Esophagus (tissue), 2 donors: ENCODE measurements around the gene CACNB3. TPM values are rescaled to one million over a fixed set of nuclear protein-coding genes. Genes with fewer than 3 reads are reported as not detected.
A peak's percentile ranks its signal among the peaks of the same experiment; 100 is the strongest.
"Not testable (repeated sequence)": the region's sequence is repeated elsewhere in the genome, so short reads cannot be mapped to it uniquely, and the experiment has no call there.

Experiments used
- H3K27ac ChIP-seq, 2 donors: one replicate each; pipeline ENCODE4 v1.5.1; 2013; ENCODE audit warnings: low read depth in 2 of 2, mild to moderate bottlenecking in 2 of 2, inconsistent platforms in 1 of 2, low read length in 1 of 2, moderate library complexity in 1 of 2
- H3K27me3 ChIP-seq, 2 donors: one replicate each; pipeline ENCODE4 v1.6.1; 2013; ENCODE audit warnings: low read length in 2 of 2, control low read depth in 1 of 2, mild to moderate bottlenecking in 1 of 2; ENCODE audit not compliant: insufficient read depth in 2 of 2, control insufficient read depth in 1 of 2
- H3K36me3 ChIP-seq, 2 donors: one replicate each; pipeline ENCODE4 v1.6.1; 2013; ENCODE audit warnings: low read length in 1 of 2; ENCODE audit not compliant: control insufficient read depth in 2 of 2, insufficient read depth in 2 of 2
- H3K4me1 ChIP-seq, 2 donors: one replicate each; pipeline ENCODE4 v1.6.1; 2013; ENCODE audit warnings: low read length in 1 of 2; ENCODE audit not compliant: control insufficient read depth in 2 of 2, insufficient read depth in 2 of 2
- H3K4me3 ChIP-seq, 2 donors: one replicate each; pipeline ENCODE4 v1.5.1; 2013; ENCODE audit warnings: low read length in 2 of 2, mild to moderate bottlenecking in 2 of 2, low read depth in 1 of 2, moderate library complexity in 1 of 2
- H3K9me3 ChIP-seq, 2 donors: one replicate each; pipeline ENCODE4 v1.6.1; 2013; ENCODE audit warnings: mild to moderate bottlenecking in 2 of 2, low read depth in 1 of 2, low read length in 1 of 2, moderate library complexity in 1 of 2; ENCODE audit not compliant: control insufficient read depth in 2 of 2, insufficient read depth in 1 of 2
- WGBS, 2 donors: extraction: QIAGEN DNeasy Blood & Tissue Kit; methylation state at CpG; one replicate each; pipeline ENCODE4 v1.1.7; 2013; 5-methylcytosine and 5-hydroxymethylcytosine counted together
- polyA plus RNA-seq, 2 donors: library from polyadenylated mRNA; stranded (reverse); fragments of 200-250 nt; gene quantifications; one replicate each; pipeline ENCODE4 v1.2.3, GENCODE V29; 2013
- donor health status: healthy with polysubstance abuse.
- donor health status: Bipolar disorder and iron deficiency.

CACNB3 gene
- polyA plus RNA-seq, 2 donors, result 21.5 to 24.3 TPM

GRCh38 chr12:48860236-48860635 lies 41.9 kb downstream of the CACNB3 start:
- WGBS, 2 donors, result 92 to 95% methylated on average over 5 of the region's 5 CpGs
- not testable (repeated sequence) for H3K4me1 ChIP-seq, H3K27ac ChIP-seq, H3K9me3 ChIP-seq, H3K4me3 ChIP-seq, H3K27me3 ChIP-seq, H3K36me3 ChIP-seq

- peaks cover 0 to 8% of the 10 kb centered on the region in 2 donors for H3K4me1 ChIP-seq
- H3K27me3 ChIP-seq, result peaks cover 0 to 3% of the 10 kb centered on the region in 2 donors
- no peak overlapping the region for H3K4me3 ChIP-seq
- H3K9me3 ChIP-seq, result peaks cover 0 to 2% of the 10 kb centered on the region in 2 donors
- no peak overlapping the region for H3K27ac ChIP-seq
- H3K36me3 ChIP-seq, result peaks cover 0 to 2% of the 10 kb centered on the region in 2 donors
- 33 to 42% methylated on average over 2 of the region's 2 CpGs for WGBS, 2 donors
Observed at GRCh38 chr12:48861111-48861510, 42.8 kb downstream of the CACNB3 start.

- Histone ChIP-seq H3K36me3 (peaks cover 0 to 2% of the 10 kb centered on the region in 2 donors), H3K27me3 (peaks cover 0 to 3% of the 10 kb centered on the region in 2 donors), H3K9me3 (peaks cover 0 to 2% of the 10 kb centered on the region in 2 donors), H3K4me1 (peaks cover 0 to 8% of the 10 kb centered on the region in 2 donors), H3K4me3 (no peak overlapping the region), H3K27ac (no peak overlapping the region)
- WGBS, 2 donors, result 74 to 80% methylated on average over 5 of the region's 5 CpGs
Observed at GRCh38 chr12:48862760-48863159, 44.5 kb downstream of the CACNB3 start.

- H3K27me3 ChIP-seq, result peaks cover 0 to 3% of the 10 kb centered on the region in 2 donors
- H3K27ac ChIP-seq, result no peak overlapping the region
- 76 to 80% methylated on average over 4 of the region's 4 CpGs for WGBS, 2 donors
- H3K9me3 ChIP-seq, result peaks cover 0 to 2% of the 10 kb centered on the region in 2 donors
- no peak overlapping the region for H3K4me3 ChIP-seq
- peaks cover 0 to 8% of the 10 kb centered on the region in 2 donors for H3K4me1 ChIP-seq
- peaks cover 0 to 2% of the 10 kb centered on the region in 2 donors for H3K36me3 ChIP-seq
Observed at GRCh38 chr12:48863291-48863690, 45.0 kb downstream of the CACNB3 start.

GRCh38 chr12:48865281-48866051 lies 47.2 kb downstream of the CACNB3 start, which contains the start of gene RND1:
Gene RND1, minus strand, starts transcription at chr12:48865870. Its CDS starts 103 bp downstream, at chr12:48865767.
- WGBS, 2 donors, result 2% methylated on average over 32 of the region's 32 CpGs
- H3K27me3 ChIP-seq, result peaks cover 0 to 3% of the 10 kb centered on the region in 2 donors
- H3K4me3 ChIP-seq, result peak within 1 kb of the TSS; percentile 54
- peaks cover 0 to 2% of the 10 kb centered on the region in 2 donors for H3K36me3 ChIP-seq
- H3K9me3 ChIP-seq, result peaks cover 0 to 2% of the 10 kb centered on the region in 2 donors
- H3K4me1 ChIP-seq, result peaks cover 0 to 8% of the 10 kb centered on the region in 2 donors
- peak within 1 kb of the TSS in 1 of 2 donors; percentile 36 for H3K27ac ChIP-seq

GRCh38 chr12:48866052-48866711 lies 47.9 kb downstream of the CACNB3 start:
- 76 to 77% methylated on average over 6 of the region's 6 CpGs for WGBS, 2 donors
- Histone ChIP-seq H3K27ac (no peak overlapping the region), H3K36me3 (no peaks in the 10 kb centered on the region), H3K9me3 (peaks cover 0 to 2% of the 10 kb centered on the region in 2 donors), H3K4me3 (peak overlapping the region in 1 of 2 donors; percentile 54), H3K27me3 (peaks cover 0 to 3% of the 10 kb centered on the region in 2 donors), H3K4me1 (peaks cover 0 to 8% of the 10 kb centered on the region in 2 donors)

- H3K27ac ChIP-seq, result no peak overlapping the region
- no peaks in the 10 kb centered on the region for H3K27me3 ChIP-seq
- no peaks in the 10 kb centered on the region for H3K36me3 ChIP-seq
- no peaks in the 10 kb centered on the region for H3K9me3 ChIP-seq
- WGBS, 2 donors, result 82 to 92% methylated on average over 2 of the region's 2 CpGs
- no peak overlapping the region for H3K4me3 ChIP-seq
- peaks cover 0 to 8% of the 10 kb centered on the region in 2 donors for H3K4me1 ChIP-seq
Observed at GRCh38 chr12:48868451-48868850, 50.2 kb downstream of the CACNB3 start.

GRCh38 chr12:48869191-48869590 lies 50.9 kb downstream of the CACNB3 start:
- peaks cover 0 to 8% of the 10 kb centered on the region in 2 donors for H3K4me1 ChIP-seq

GRCh38 chr12:48873096-48873495 lies 54.8 kb downstream of the CACNB3 start:
- no peak overlapping the region for H3K4me3 ChIP-seq
- no peaks in the 10 kb centered on the region for H3K9me3 ChIP-seq
- WGBS, 2 donors, result 78 to 82% methylated on average over 4 of the region's 4 CpGs

More at GRCh38 chr12:48869191-48869590, 50.9 kb downstream of the CACNB3 start:
- Histone ChIP-seq H3K27ac (no peak overlapping the region), H3K9me3 (no peaks in the 10 kb centered on the region), H3K4me3 (no peak overlapping the region), H3K27me3 (no peaks in the 10 kb centered on the region), H3K36me3 (no peaks in the 10 kb centered on the region)
- WGBS, 2 donors, result 76 to 87% methylated on average over 2 of the region's 2 CpGs

More at GRCh38 chr12:48873096-48873495, 54.8 kb downstream of the CACNB3 start:
- H3K27me3 ChIP-seq, result no peaks in the 10 kb centered on the region
- H3K36me3 ChIP-seq, result no peaks in the 10 kb centered on the region
- no peaks in the 10 kb centered on the region for H3K4me1 ChIP-seq
- H3K27ac ChIP-seq, result no peak overlapping the region
